Neuron (in vitro differentiated cells): ENCODE data around the gene INPP5F.

Experiments
- H2AFZ ChIP-seq: one replicate; pipeline ENCODE4 v1.6.1; 2013; ENCODE audit warnings: low read depth, mild to moderate bottlenecking, inconsistent platforms, low read length, moderate library complexity
- H3K27me3 ChIP-seq: one replicate; pipeline ENCODE4 v1.6.1; 2013; ENCODE audit warnings: low read length; ENCODE audit not compliant: insufficient read depth
- H3K36me3 ChIP-seq: one replicate; pipeline ENCODE4 v1.6.1; 2013; ENCODE audit warnings: low read length; ENCODE audit not compliant: insufficient read depth
- H3K4me1 ChIP-seq: one replicate; pipeline ENCODE4 v1.6.1; 2013; ENCODE audit warnings: low read length; ENCODE audit not compliant: insufficient read depth
- H3K4me3 ChIP-seq: 2 replicates; pipeline ENCODE4 v1.5.1; 2013; ENCODE audit warnings: mild to moderate bottlenecking, low read length, moderate library complexity
- H3K9me3 ChIP-seq: one replicate; pipeline ENCODE4 v1.6.1; 2013; ENCODE audit warnings: low read length

INPP5F gene

DNA sequence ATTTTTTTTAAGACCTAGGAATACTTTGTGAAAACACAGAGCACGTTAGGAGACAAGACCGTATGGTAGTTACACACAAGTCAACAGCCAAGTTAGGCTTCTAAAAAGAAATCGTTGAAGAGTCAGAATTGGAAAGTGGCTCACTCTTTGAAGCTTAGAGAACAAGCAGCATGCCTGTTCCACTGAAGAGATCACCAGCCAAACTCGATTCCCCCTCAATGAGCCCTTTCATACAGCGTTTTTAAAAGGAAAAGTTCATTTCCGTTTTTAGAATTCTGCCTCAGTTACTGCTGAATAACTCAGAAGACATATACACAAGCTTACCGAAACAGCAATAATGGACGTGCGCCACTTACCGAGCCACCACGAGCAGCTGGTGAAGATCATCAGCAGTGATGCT lies 105.8 kb downstream of the INPP5F start:
- H3K4me3 ChIP-seq, result no peak overlapping the region
- H3K9me3 ChIP-seq, result no peaks in the 10 kb centered on the region
- H2AFZ ChIP-seq, result no peak overlapping the region
- H3K27me3 ChIP-seq, result no peaks in the 10 kb centered on the region
- peaks cover 95% of the 10 kb centered on the region for H3K36me3 ChIP-seq
- no peaks in the 10 kb centered on the region for H3K4me1 ChIP-seq

DNA sequence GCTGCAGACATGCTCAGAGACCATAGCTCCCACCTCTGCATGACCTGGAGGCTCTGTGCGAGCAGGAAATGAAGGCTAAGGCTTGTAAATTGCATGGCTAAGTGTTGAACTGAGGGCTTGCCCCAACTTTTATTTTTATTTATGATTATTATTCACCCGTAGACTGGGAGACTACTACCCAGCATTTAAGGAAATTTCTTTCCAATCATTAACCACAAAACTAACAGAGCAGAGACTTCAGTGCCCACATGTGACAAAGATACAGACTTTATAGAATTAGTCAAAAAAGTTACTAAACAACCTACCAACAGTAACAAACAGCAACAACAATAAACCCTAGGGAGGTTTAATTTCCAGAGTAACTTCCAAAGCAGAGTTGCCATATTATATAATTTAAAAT lies 107.1 kb downstream of the INPP5F start:
- H3K27me3 ChIP-seq, result no peaks in the 10 kb centered on the region
- H3K4me1 ChIP-seq, result no peaks in the 10 kb centered on the region
- no peaks in the 10 kb centered on the region for H3K9me3 ChIP-seq
- peaks cover 93% of the 10 kb centered on the region for H3K36me3 ChIP-seq
- H2AFZ ChIP-seq, result no peak overlapping the region
- H3K4me3 ChIP-seq, result no peak overlapping the region

DNA sequence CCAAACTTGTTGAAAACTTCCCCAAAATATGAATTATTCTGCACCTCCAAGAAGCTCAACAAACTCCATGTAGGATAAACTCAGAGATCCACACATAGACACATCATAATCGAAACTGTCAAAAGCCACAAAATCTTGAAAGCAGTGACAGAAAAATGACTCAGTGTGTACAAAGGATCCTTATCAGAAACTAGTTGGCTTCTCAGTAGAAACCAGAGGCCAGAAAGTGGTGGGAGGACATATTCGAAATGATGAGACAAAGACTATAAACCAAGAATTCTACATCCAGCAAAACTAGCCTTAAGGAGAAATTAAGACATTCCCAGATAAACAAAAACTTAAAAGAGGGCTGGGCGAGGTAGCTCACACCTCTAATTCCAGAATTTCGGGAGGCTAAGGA lies 108.3 kb downstream of the INPP5F start:
- Histone ChIP-seq H3K4me1 (no peaks in the 10 kb centered on the region), H2AFZ (no peak overlapping the region), H3K36me3 (peaks cover 93% of the 10 kb centered on the region), H3K4me3 (no peak overlapping the region), H3K27me3 (no peaks in the 10 kb centered on the region), H3K9me3 (no peaks in the 10 kb centered on the region)

DNA sequence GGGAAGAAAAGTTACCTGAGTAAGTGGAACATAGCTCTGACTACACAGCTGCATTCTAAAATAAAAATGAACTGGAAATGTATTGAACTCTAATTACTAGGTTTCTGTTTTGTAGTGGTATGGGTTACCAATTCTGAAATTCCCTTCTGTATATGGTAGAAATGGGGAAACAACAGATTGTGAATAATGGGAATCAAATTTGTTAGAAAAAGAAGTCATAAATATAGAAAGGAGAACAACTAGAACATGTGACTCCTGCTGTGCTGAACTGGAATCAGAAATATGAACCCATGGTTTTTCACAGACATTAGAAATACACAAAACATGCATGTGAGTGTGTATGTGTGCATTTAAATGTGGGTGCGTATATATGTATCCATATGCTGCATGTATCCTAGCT lies 119.8 kb downstream of the INPP5F start:
- H3K9me3 ChIP-seq, result no peaks in the 10 kb centered on the region
- no peak overlapping the region for H3K4me3 ChIP-seq
- H3K27me3 ChIP-seq, result no peaks in the 10 kb centered on the region
- peaks cover 87% of the 10 kb centered on the region for H3K36me3 ChIP-seq
- no peaks in the 10 kb centered on the region for H3K4me1 ChIP-seq
- H2AFZ ChIP-seq, result no peak overlapping the region

DNA sequence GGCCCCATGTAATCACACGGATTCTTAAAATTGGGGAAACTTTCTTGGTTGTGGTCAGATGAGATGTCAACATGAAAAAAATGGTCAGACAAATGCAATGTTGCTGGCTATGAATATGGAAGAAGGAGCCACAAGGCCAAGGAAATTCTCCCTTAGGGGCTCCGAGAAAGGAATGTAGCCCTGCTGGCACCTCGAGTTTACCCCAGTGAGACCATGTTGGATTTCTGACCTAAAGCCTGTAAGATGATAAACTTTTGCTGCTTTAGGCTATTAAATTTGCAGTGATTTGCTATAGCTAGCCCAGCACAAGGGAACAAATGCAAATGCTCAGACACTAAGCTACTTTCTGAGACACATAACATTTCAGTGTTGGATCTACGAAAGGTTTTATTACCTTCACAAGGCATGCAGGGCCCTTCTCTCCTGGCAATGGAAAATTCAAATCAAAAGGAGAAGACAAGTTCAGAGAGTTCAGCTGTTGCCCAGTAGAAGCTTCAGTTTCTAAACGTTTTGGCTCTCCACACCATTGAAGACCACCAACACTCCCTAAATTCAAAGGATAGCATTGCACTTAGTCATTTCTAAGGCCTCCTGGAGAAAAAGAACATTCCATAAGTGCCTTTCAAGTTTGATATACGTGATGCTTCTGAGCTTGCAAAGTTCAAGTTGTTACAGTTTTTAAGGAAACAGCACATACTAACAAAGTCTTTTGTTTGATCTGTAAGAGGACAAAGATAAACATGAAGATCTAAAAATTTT lies 123.4 kb downstream of the INPP5F start:
- H3K36me3 ChIP-seq, result peaks cover 86% of the 10 kb centered on the region
- H3K4me1 ChIP-seq, result no peaks in the 10 kb centered on the region
- H2AFZ ChIP-seq, result no peak overlapping the region
- no peaks in the 10 kb centered on the region for H3K27me3 ChIP-seq
- no peaks in the 10 kb centered on the region for H3K9me3 ChIP-seq
- no peak overlapping the region for H3K4me3 ChIP-seq

DNA sequence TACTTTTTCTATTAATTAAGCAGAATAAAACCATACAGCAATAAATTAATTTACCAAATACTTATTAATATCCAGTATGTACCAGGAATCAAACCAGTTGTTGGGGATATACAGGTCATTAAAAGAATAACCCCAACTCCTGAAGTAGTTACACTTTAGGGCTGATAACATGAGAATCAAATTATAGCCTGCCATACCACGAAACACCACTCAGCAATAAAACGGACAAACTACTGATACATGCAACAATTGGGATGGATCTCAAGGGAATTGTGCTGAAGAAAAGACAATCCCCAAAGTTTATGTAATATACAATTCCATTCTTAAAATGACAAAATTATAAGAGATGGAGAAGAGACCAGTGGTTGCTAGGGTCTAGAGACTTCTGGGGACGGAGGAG lies 124.1 kb downstream of the INPP5F start:
- Histone ChIP-seq H3K4me1 (no peaks in the 10 kb centered on the region), H2AFZ (no peak overlapping the region), H3K36me3 (peaks cover 80% of the 10 kb centered on the region), H3K27me3 (no peaks in the 10 kb centered on the region), H3K9me3 (no peaks in the 10 kb centered on the region), H3K4me3 (no peak overlapping the region)

DNA sequence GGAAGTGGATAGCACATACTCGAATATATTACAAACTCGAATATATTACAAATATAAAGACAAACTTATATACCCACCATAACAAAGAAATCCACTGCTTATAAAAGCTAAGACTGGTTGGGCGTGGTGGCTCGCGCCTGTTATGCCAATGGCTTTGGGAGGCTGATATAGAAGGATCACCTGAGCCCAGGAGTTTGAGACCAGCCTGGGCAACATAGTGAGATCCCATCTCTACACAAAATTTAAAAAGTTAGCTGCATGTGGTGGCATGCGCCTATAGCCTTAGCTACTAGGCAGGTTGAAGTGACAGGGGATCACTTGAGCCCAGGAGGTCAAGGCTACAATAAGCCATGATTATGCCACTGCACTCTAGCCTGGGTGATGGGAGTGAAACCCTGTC lies 126.4 kb downstream of the INPP5F start:
- H3K4me3 ChIP-seq, result no peak overlapping the region

DNA sequence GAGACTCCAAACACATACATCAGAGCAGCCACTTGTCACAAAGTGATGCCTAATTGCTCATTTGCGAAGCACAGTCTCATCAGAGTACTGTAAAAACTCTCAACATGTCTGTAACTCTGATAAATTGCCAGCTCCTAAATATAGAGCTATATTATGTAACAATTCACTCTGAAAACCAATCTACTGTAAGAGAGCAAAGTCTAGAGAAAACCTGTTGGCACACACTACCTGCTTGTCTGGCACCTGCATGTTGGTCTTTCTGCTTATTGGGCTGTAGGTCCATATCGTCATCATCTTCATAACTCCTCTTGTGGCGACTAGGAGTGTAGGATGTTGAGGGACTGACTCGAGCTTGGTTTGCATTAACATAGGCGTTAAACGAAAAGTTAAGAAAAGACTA lies 127.0 kb downstream of the INPP5F start:
- Histone ChIP-seq H3K36me3 (peaks cover 75% of the 10 kb centered on the region), H2AFZ (no peak overlapping the region), H3K27me3 (no peaks in the 10 kb centered on the region), H3K9me3 (no peaks in the 10 kb centered on the region), H3K4me1 (no peaks in the 10 kb centered on the region), H3K4me3 (no peak overlapping the region)

More for the DNA sequence above, 126.4 kb downstream of the INPP5F start:
- Histone ChIP-seq H3K36me3 (peaks cover 75% of the 10 kb centered on the region), H3K27me3 (no peaks in the 10 kb centered on the region), H2AFZ (no peak overlapping the region), H3K4me1 (no peaks in the 10 kb centered on the region), H3K9me3 (no peaks in the 10 kb centered on the region)

DNA sequence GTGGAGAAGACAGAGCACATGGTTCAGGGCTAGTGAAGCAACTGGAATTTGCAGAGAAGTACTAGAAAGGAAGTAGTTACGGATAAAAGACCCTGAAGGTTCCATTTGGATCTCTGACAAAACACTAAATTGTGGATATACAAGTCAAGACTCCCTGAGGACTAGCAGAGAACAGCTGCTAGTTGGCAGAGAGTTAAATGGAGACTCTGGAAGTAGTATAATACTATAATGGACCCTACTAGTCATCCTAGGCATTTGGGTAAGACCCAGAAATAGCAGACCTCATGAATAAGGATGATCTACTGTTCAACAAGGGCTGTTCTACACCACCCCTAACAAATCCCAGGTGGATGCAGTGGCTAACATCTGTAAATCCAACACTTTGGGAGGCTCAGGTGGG lies 127.7 kb downstream of the INPP5F start:
- no peak overlapping the region for H3K4me3 ChIP-seq
- no peaks in the 10 kb centered on the region for H3K27me3 ChIP-seq
- no peaks in the 10 kb centered on the region for H3K4me1 ChIP-seq
- H2AFZ ChIP-seq, result no peak overlapping the region
- H3K9me3 ChIP-seq, result no peaks in the 10 kb centered on the region
- H3K36me3 ChIP-seq, result peaks cover 76% of the 10 kb centered on the region

DNA sequence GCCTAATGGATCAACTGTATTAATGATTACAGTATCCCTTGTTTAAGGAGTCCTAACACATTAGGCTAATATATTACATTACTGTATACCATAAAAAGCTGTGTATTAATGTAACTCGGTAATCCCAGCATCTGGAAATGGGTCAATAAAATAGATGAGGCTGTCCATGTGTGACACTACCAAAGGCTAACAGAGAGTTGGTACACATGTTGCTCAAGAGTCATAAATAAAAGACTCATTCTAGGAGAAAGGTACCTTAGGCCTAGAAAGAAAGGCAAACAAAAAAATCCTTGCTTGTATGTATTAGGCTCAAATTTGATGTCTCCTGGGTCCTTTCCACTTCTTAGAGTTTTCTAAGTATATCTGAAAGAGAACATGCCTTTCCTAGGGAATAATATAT lies 132.2 kb downstream of the INPP5F start:
- H3K9me3 ChIP-seq, result no peaks in the 10 kb centered on the region
- H3K27me3 ChIP-seq, result no peaks in the 10 kb centered on the region
- H3K4me3 ChIP-seq, result no peak overlapping the region
- H2AFZ ChIP-seq, result no peak overlapping the region
- peaks cover 40% of the 10 kb centered on the region for H3K36me3 ChIP-seq
- H3K4me1 ChIP-seq, result no peaks in the 10 kb centered on the region

DNA sequence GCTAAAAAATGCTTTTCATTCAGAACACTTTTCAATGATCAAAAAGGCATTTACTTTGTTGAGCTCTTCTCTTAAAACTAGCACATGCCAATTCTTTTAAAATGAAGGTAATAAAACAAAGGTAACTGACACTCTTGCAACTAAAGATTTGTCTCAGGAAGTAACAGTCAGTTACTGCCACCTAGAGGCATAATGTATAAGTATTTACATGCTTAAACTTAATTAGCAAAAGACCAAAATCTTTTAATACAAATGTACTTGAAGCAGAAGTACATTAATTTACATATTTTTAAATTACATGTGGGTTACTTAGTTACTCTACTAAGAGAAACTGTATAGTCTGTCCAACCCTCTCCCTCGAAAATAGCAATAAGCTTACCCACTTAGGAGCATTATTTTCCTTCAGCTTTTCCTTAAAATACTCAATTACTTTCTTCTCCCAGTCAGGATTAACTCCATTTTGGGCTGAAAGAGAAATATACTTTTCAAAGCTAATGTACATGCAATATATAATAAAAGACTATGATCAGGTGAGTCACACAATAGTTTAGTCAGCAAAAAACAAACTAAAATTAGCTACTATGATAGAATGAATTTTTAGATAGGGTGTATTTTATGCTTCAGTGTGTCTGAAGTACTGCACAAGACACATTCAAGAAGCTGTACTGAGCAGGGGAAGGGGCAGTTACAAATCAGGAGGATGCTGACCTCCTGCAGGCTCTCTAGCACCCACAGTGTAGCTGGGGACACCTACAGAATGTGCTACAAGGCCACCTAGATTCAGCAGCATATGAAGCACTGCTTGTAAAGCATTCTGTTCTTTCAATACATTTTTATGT lies 133.8 kb downstream of the INPP5F start:
- Histone ChIP-seq H3K9me3 (peaks cover 4% of the 10 kb centered on the region), H3K36me3 (peaks cover 30% of the 10 kb centered on the region), H2AFZ (no peak overlapping the region), H3K4me3 (no peak overlapping the region), H3K27me3 (no peaks in the 10 kb centered on the region), H3K4me1 (no peaks in the 10 kb centered on the region)

DNA sequence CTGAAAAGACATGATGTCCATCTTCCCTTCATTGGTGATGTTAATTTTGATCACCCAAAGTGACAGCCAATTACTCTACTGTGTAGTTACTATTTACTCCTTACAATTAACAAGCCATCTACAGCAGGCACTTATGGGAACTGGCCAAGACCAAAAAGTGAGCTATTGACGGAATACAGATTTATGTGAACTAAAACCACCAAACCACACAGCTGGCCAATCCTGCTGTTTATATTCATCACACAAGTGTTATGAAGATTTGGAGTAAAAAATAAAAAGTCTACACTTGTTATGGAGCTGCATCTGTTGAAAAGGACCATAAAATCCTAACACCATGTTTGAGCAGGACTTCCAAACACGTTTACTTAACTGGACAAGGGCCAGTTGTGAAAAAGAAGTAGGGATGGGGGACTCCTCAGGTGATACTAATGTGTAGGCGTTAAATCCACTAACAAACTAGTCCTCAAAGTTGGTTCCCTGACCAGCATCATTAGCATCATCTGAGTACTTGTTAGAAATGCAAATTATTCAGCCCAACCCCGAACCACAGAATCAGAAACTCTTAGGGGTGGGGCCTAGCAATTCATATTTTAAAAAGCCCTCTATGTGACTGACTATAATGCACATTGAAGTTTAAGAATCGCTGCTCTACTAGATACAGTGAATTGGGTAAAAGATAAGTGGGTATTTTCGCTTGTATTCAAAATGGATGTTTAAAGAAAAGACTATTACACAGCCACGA lies 135.2 kb downstream of the INPP5F start:
- H2AFZ ChIP-seq, result no peak overlapping the region
- H3K4me1 ChIP-seq, result no peaks in the 10 kb centered on the region
- peaks cover 27% of the 10 kb centered on the region for H3K36me3 ChIP-seq
- H3K4me3 ChIP-seq, result no peak overlapping the region
- H3K9me3 ChIP-seq, result peaks cover 6% of the 10 kb centered on the region
- no peaks in the 10 kb centered on the region for H3K27me3 ChIP-seq

DNA sequence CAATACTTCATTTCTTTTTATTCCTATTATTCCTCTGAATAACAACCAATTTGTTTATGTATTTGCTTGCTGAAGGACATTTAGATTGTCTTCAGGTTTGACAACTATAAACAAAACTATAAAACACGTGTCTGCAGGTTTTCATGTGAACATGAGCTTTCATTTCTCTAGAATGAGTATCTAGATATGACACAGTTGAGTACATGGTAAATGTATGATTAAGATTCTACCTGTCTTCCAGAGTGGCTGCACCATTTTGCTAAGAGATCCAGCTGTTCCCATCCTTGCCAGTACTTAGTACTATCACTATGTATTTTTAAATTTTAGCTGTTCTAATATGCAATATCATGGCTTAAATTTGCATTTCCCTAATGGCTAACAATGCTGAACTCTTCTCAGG lies 136.7 kb downstream of the INPP5F start:
- peaks cover 6% of the 10 kb centered on the region for H3K9me3 ChIP-seq
- H3K27me3 ChIP-seq, result no peaks in the 10 kb centered on the region
- H3K36me3 ChIP-seq, result peaks cover 16% of the 10 kb centered on the region
- H3K4me1 ChIP-seq, result no peaks in the 10 kb centered on the region
- H2AFZ ChIP-seq, result no peak overlapping the region
- no peak overlapping the region for H3K4me3 ChIP-seq
